ENCODE data around the gene OAF. TPM values are rescaled to one million over a fixed set of nuclear protein-coding genes. Genes with fewer than 3 reads are reported as not detected.

OAF gene
- total RNA-seq, 1 experiment from 2014 or later: 97.1 TPM

- CTCF ChIA-PET: no interaction called here
These were observed 12.4 kb upstream of the OAF start for GRCh38 chr11:120198403-120198786.

GRCh38 chr11:120198787-120199469, 11.9 kb upstream of the OAF start:
- H3K9ac ChIP-seq (ENCODE audit: low read length): no peak overlapping the region
- H2AFZ ChIP-seq (ENCODE audit: low read length): no peak overlapping the region
- H3K4me2 ChIP-seq (ENCODE audit: low read length): no peak overlapping the region
- no peaks in the 10 kb centered on the region for H3K9me3 ChIP-seq (ENCODE audit: low read length)
- intact Hi-C loops (cut with micrococcal nuclease): no loop called here
- H3K79me2 ChIP-seq (ENCODE audit: low read length): no peaks in the 10 kb centered on the region
- H3F3A ChIP-seq (ENCODE audit: low read length, unreplicated experiment): no peaks in the 10 kb centered on the region
- BruUV-seq (replicated peaks): no TSS peak
- ATAC-seq: no peak
- no peaks in the 10 kb centered on the region for H4K20me1 ChIP-seq (ENCODE audit: low read length)
- no peaks in the 10 kb centered on the region for H3K36me3 ChIP-seq (ENCODE audit: low read depth, low read length)
- ChIA-PET POLR2A (ENCODE audit: unreplicated experiment) (no interaction called here), CTCF (no interaction called here)
- DNase-seq: no peak
- H3K9me2 ChIP-seq (replicated peaks; ENCODE audit: low read length): no peaks in the 10 kb centered on the region
- H3K4me1 ChIP-seq (ENCODE audit: insufficient read depth, low read length): no peaks in the 10 kb centered on the region
- TF ChIP-seq EZH2 (IDR thresholded peaks at IDR 0.05; ENCODE audit: low read length, unreplicated experiment) (no peak), CTCF (conservative IDR thresholded peaks at IDR 0.05; ENCODE audit: low read depth, low read length) (no peak)
- H3K27ac ChIP-seq (ENCODE audit: low read length): no peak overlapping the region
- H3K4me3 ChIP-seq (ENCODE audit: low read length): no peak overlapping the region
- H3K27me3 ChIP-seq (ENCODE audit: low read length): peaks cover 3% of the 10 kb centered on the region; the same call in 1 of the 2 replicates

More at GRCh38 chr11:120198403-120198786, 12.4 kb upstream of the OAF start:
- BruUV-seq (replicated peaks): no TSS peak
- H3K27ac ChIP-seq (ENCODE audit: low read length): no peak overlapping the region
- no peak overlapping the region for H3K9ac ChIP-seq (ENCODE audit: low read length)
- POLR2A ChIA-PET (ENCODE audit: unreplicated experiment): no interaction called here
- H2AFZ ChIP-seq (ENCODE audit: low read length): no peak overlapping the region
- H3F3A ChIP-seq (ENCODE audit: low read length, unreplicated experiment): no peaks in the 10 kb centered on the region
- H3K9me2 ChIP-seq (replicated peaks; ENCODE audit: low read length): no peaks in the 10 kb centered on the region
- no peaks in the 10 kb centered on the region for H3K79me2 ChIP-seq (ENCODE audit: low read length)
- ATAC-seq (no peak), DNase-seq (no peak)
- no peaks in the 10 kb centered on the region for H3K36me3 ChIP-seq (ENCODE audit: low read depth, low read length)
- no peak for TF ChIP-seq CTCF (conservative IDR thresholded peaks at IDR 0.05; ENCODE audit: low read depth, low read length)
- intact Hi-C loops (cut with micrococcal nuclease): no loop called here
- H3K4me3 ChIP-seq (ENCODE audit: low read length): no peak overlapping the region
- no peaks in the 10 kb centered on the region for H3K4me1 ChIP-seq (ENCODE audit: insufficient read depth, low read length)
- no peak overlapping the region for H3K4me2 ChIP-seq (ENCODE audit: low read length)
- no peaks in the 10 kb centered on the region for H4K20me1 ChIP-seq (ENCODE audit: low read length)
- H3K27me3 ChIP-seq (ENCODE audit: low read length): peaks cover 3% of the 10 kb centered on the region; the same call in 1 of the 2 replicates
- H3K9me3 ChIP-seq (ENCODE audit: low read length): no peaks in the 10 kb centered on the region

GRCh38 chr11:120199613-120200012, 11.2 kb upstream of the OAF start:
- Histone ChIP-seq H3K9me2 (replicated peaks; ENCODE audit: low read length) (no peaks in the 10 kb centered on the region), H3K9ac (ENCODE audit: low read length) (no peak overlapping the region), H3K4me1 (ENCODE audit: insufficient read depth, low read length) (no peaks in the 10 kb centered on the region), H2AFZ (ENCODE audit: low read length) (no peak overlapping the region), H4K20me1 (ENCODE audit: low read length) (no peaks in the 10 kb centered on the region), H3K4me3 (ENCODE audit: low read length) (no peak overlapping the region), H3F3A (ENCODE audit: low read length, unreplicated experiment) (no peaks in the 10 kb centered on the region), H3K27me3 (ENCODE audit: low read length) (peaks cover 3% of the 10 kb centered on the region; the same call in 1 of the 2 replicates), H3K36me3 (ENCODE audit: low read depth, low read length) (no peaks in the 10 kb centered on the region), H3K4me2 (ENCODE audit: low read length) (no peak overlapping the region), H3K9me3 (ENCODE audit: low read length) (no peaks in the 10 kb centered on the region), H3K27ac (ENCODE audit: low read length) (no peak overlapping the region), H3K79me2 (ENCODE audit: low read length) (no peaks in the 10 kb centered on the region)
- DNase-seq: no peak
- TF ChIP-seq EZH2 (IDR thresholded peaks at IDR 0.05; ENCODE audit: low read length, unreplicated experiment): no peak
- no peak for TF ChIP-seq CTCF (conservative IDR thresholded peaks at IDR 0.05; ENCODE audit: low read depth, low read length)
- intact Hi-C loops (cut with micrococcal nuclease): no loop called here
- ChIA-PET CTCF (no interaction called here), POLR2A (ENCODE audit: unreplicated experiment) (no interaction called here)
- no peak for ATAC-seq
- no TSS peak for BruUV-seq (replicated peaks)
